HEK293T (cell line): ENCODE data around the gene DOCK1.

Experiments
- ARNT ChIP-seq: fragments of 450-650 bp; IDR thresholded peaks from 2 replicates; pipeline ENCODE4 v1.6.1; 2017; ENCODE audit warnings: mild to moderate bottlenecking
- BHLHE40 ChIP-seq: fragments of 450-650 bp; IDR thresholded peaks from 2 replicates; pipeline ENCODE4 v1.6.1; 2016; ENCODE audit warnings: mild to moderate bottlenecking, moderate library complexity, borderline replicate concordance
- CTBP1 ChIP-seq: fragments of 450-650 bp; IDR thresholded peaks from 2 replicates; pipeline ENCODE4 v1.6.1; 2016; ENCODE audit warnings: borderline replicate concordance
- ELF4 ChIP-seq: fragments of 450-650 bp; IDR thresholded peaks from 2 replicates; pipeline ENCODE4 v1.6.1; 2017; ENCODE audit warnings: antibody characterized with exemption
- FOXA1 ChIP-seq: fragments of 450-650 bp; IDR thresholded peaks from 2 replicates; pipeline ENCODE4 v1.6.1; 2016; ENCODE audit warnings: mild to moderate bottlenecking
- FOXK2 ChIP-seq: fragments of 450-650 bp; IDR thresholded peaks from 2 replicates; pipeline ENCODE4 v1.6.1; 2016; ENCODE audit warnings: mild to moderate bottlenecking
- FOXM1 ChIP-seq: fragments of 450-650 bp; IDR thresholded peaks from 2 replicates; pipeline ENCODE4 v1.6.1; 2017; ENCODE audit warnings: mild to moderate bottlenecking, borderline replicate concordance
- LEF1 ChIP-seq: fragments of 450-650 bp; IDR thresholded peaks from 2 replicates; pipeline ENCODE4 v1.6.1; 2017; ENCODE audit warnings: mild to moderate bottlenecking, borderline replicate concordance
- NFRKB ChIP-seq: fragments of 450-650 bp; IDR thresholded peaks from 2 replicates; pipeline ENCODE4 v1.6.1; 2016; ENCODE audit warnings: mild to moderate bottlenecking, moderate library complexity
- PKNOX1 ChIP-seq: fragments of 450-650 bp; IDR thresholded peaks from 2 replicates; pipeline ENCODE4 v1.6.1; 2016
- SP1 ChIP-seq: fragments of 450-650 bp; IDR thresholded peaks from 2 replicates; pipeline ENCODE4 v1.6.1; 2017
- SUZ12 ChIP-seq: fragments of 450-650 bp; IDR thresholded peaks from 2 replicates; pipeline ENCODE4 v1.6.1; 2016; ENCODE audit warnings: mild to moderate bottlenecking
- TARDBP ChIP-seq: fragments of 450-650 bp; IDR thresholded peaks from 2 replicates; pipeline ENCODE4 v1.6.1; 2016

- no peak for TF ChIP-seq BHLHE40
- TF ChIP-seq ARNT, result no peak
- TF ChIP-seq FOXK2, result no peak
- no peak for TF ChIP-seq SP1
- no peak for TF ChIP-seq SUZ12
- TF ChIP-seq FOXA1, result no peak
- TF ChIP-seq FOXM1, result no peak
- TF ChIP-seq TARDBP, result no peak
- TF ChIP-seq CTBP1, result no peak
- TF ChIP-seq NFRKB, result no peak
- TF ChIP-seq LEF1, result no peak
- no peak for TF ChIP-seq PKNOX1
- no peak for TF ChIP-seq ELF4
Measured at GRCh38 chr10:126931544-126931943, 26.3 kb downstream of the DOCK1 start.
